Stimulated activated naive CD8-positive, alpha-beta T cell treated with anti-CD3 and anti-CD28 coated beads, Interleukin-15, amount 100 ng/mL, for 72 hours (primary cell): Measurements from ENCODE around the gene BMP7.

ENCODE experiments used
- ATAC-seq: fragments of 150-1000 bp; cut with Tn5 transposase; 2 replicates; pipeline ENCODE4 v1.10.0; 2021; ENCODE audit warnings: mild to moderate bottlenecking, moderate library complexity
- DNase-seq, 2 donors: peaks; one replicate each; pipeline ENCODE4 v3.0.0; 2021 to 2022
- H3K27ac Mint-ChIP-seq, 2 donors: one replicate each; pipeline ENCODE4 v1.8.0; 2022; ENCODE audit warnings: mild to moderate bottlenecking in 2 of 2, mixed read lengths in 2 of 2, moderate library complexity in 2 of 2
- H3K27me3 Mint-ChIP-seq: one replicate; pipeline ENCODE4 v1.8.0; 2022; ENCODE audit warnings: mixed read lengths
- H3K4me1 Mint-ChIP-seq: one replicate; pipeline ENCODE4 v1.8.0; 2022; ENCODE audit warnings: mild to moderate bottlenecking, mixed read lengths
- H3K4me3 Mint-ChIP-seq, 2 donors: one replicate each; pipeline ENCODE4 v1.8.0; 2022; ENCODE audit warnings: mild to moderate bottlenecking in 2 of 2, mixed read lengths in 2 of 2, moderate library complexity in 1 of 2
- H3K9me3 Mint-ChIP-seq, 2 donors: one replicate each; pipeline ENCODE4 v1.8.0; 2022; ENCODE audit warnings: mixed read lengths in 2 of 2

BMP7 gene

GRCh38 chr20:57220337-57221145 is 45.9 kb downstream of the BMP7 start:
- Mint-ChIP-seq H3K4me1 (no peaks in the 10 kb centered on the region), H3K4me3 (no peak overlapping the region), H3K27me3 (peaks cover 7% of the 10 kb centered on the region), H3K27ac (no peak overlapping the region), H3K9me3 (no peaks in the 10 kb centered on the region)
- ATAC-seq (no peak), DNase-seq (no peak)

- DNase-seq (no peak), ATAC-seq (no peak)
- Mint-ChIP-seq H3K4me1 (no peaks in the 10 kb centered on the region), H3K4me3 (no peak overlapping the region), H3K27me3 (peaks cover 12% of the 10 kb centered on the region), H3K27ac (no peak overlapping the region), H3K9me3 (no peaks in the 10 kb centered on the region)
These were observed 47.3 kb downstream of the BMP7 start for GRCh38 chr20:57219071-57219677.

GRCh38 chr20:57218489-57218888 is 48.0 kb downstream of the BMP7 start:
- Mint-ChIP-seq H3K27me3 (peaks cover 8% of the 10 kb centered on the region), H3K27ac (no peak overlapping the region), H3K4me1 (no peaks in the 10 kb centered on the region), H3K9me3 (no peaks in the 10 kb centered on the region), H3K4me3 (no peak overlapping the region)
- no peak for DNase-seq
- no peak for ATAC-seq

- no peaks in the 10 kb centered on the region for H3K9me3 Mint-ChIP-seq
These were observed 48.6 kb downstream of the BMP7 start for GRCh38 chr20:57217802-57218201.

GRCh38 chr20:57216669-57217068 is 49.8 kb downstream of the BMP7 start:
- H3K27me3 Mint-ChIP-seq: peaks cover 26% of the 10 kb centered on the region
- no peak overlapping the region for H3K4me3 Mint-ChIP-seq
- ATAC-seq (no peak), DNase-seq (no peak)
- H3K9me3 Mint-ChIP-seq: no peaks in the 10 kb centered on the region
- no peaks in the 10 kb centered on the region for H3K4me1 Mint-ChIP-seq
- H3K27ac Mint-ChIP-seq: no peak overlapping the region

More at GRCh38 chr20:57217802-57218201, 48.6 kb downstream of the BMP7 start:
- no peak for DNase-seq
- no peaks in the 10 kb centered on the region for H3K4me1 Mint-ChIP-seq
- no peak overlapping the region for H3K27ac Mint-ChIP-seq
- H3K4me3 Mint-ChIP-seq: no peak overlapping the region
- no peak for ATAC-seq
- peaks cover 14% of the 10 kb centered on the region for H3K27me3 Mint-ChIP-seq

- DNase-seq: no peak
- Mint-ChIP-seq H3K4me1 (no peaks in the 10 kb centered on the region), H3K27me3 (peaks cover 33% of the 10 kb centered on the region), H3K27ac (no peak overlapping the region), H3K9me3 (no peaks in the 10 kb centered on the region), H3K4me3 (no peak overlapping the region)
- ATAC-seq: no peak
These were observed 50.5 kb downstream of the BMP7 start for GRCh38 chr20:57215826-57216471.

GRCh38 chr20:57215426-57215825 is 51.0 kb downstream of the BMP7 start:
- Mint-ChIP-seq H3K9me3 (no peaks in the 10 kb centered on the region), H3K27me3 (peaks cover 33% of the 10 kb centered on the region), H3K4me1 (no peaks in the 10 kb centered on the region), H3K27ac (no peak overlapping the region), H3K4me3 (no peak overlapping the region)
- no peak for DNase-seq
- no peak for ATAC-seq

DNA sequence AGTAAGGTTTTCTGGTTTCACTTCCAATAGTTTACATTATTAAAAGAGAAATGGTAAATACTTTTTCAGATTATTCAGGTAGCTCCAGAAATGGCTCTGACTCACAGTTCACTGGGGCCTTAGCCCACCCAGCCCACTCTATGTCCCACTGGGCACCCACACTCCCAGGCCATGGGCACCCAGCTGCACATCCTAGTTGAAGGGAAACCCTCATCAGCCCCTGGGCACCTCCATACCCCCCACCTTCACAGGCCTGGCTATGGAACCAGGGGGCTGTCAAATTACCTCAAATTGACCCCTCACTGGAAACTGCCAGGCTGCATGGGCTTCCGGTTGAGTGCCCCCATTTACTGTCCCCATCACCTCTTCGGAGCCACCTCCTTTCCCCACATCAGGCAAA is 51.5 kb downstream of the BMP7 start:
- no peak overlapping the region for H3K4me3 Mint-ChIP-seq
- peaks cover 33% of the 10 kb centered on the region for H3K27me3 Mint-ChIP-seq
- no peak overlapping the region for H3K27ac Mint-ChIP-seq
- H3K4me1 Mint-ChIP-seq: no peaks in the 10 kb centered on the region
- ATAC-seq (no peak), DNase-seq (no peak)
- H3K9me3 Mint-ChIP-seq: no peaks in the 10 kb centered on the region

GRCh38 chr20:57214427-57214826 is 52.0 kb downstream of the BMP7 start:
- Mint-ChIP-seq H3K4me3 (no peak overlapping the region), H3K9me3 (no peaks in the 10 kb centered on the region), H3K27me3 (peaks cover 33% of the 10 kb centered on the region), H3K27ac (no peak overlapping the region), H3K4me1 (no peaks in the 10 kb centered on the region)
- DNase-seq (no peak), ATAC-seq (no peak)

DNA sequence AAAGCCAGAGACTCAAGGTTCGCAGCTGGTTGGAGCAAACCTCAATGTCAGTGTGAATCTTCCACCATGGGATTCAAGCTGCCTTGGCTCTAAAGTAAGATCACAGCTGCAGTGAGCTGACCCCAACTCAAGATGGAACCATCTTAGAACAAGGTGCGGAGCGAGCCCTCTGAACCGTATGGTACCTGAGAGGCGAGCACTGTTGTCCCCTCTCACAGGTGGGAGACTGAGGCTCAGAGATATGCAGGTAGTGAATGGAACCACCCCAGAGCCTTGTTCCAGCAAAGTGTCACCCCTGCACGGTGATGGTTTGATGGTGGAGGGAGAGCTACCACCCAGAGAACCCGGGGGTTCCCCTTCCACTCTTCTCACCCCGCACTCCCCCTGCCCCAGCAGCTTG is 52.5 kb downstream of the BMP7 start:
- no peak overlapping the region for H3K27ac Mint-ChIP-seq
- no peak for ATAC-seq
- H3K4me3 Mint-ChIP-seq: no peak overlapping the region
- DNase-seq: no peak
- no peaks in the 10 kb centered on the region for H3K4me1 Mint-ChIP-seq
- H3K9me3 Mint-ChIP-seq: no peaks in the 10 kb centered on the region
- peaks cover 33% of the 10 kb centered on the region for H3K27me3 Mint-ChIP-seq

DNA sequence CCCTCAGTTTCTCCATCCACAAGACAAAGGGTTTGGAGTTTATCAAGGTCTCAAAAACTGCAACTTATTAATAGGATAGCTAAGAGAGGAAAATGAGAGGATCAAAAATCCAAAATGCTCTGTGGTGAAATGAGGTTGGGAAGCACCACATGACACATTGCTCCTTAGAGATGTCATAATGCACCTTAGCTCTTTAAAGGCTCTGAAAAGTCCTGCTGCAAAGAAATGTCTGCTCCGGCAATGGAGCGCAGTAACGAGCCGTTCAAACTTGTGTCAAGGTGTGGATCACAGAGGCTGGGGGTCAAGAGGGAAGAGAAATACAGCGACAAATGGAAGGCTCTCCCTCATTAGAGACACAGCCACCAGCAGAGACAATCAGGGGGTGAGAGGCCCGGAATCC is 53.1 kb downstream of the BMP7 start:
- no peak overlapping the region for H3K4me3 Mint-ChIP-seq
- no peaks in the 10 kb centered on the region for H3K4me1 Mint-ChIP-seq
- no peak for DNase-seq
- H3K27me3 Mint-ChIP-seq: peaks cover 33% of the 10 kb centered on the region
- H3K9me3 Mint-ChIP-seq: no peaks in the 10 kb centered on the region
- no peak overlapping the region for H3K27ac Mint-ChIP-seq
- ATAC-seq: no peak

- H3K4me1 Mint-ChIP-seq: no peaks in the 10 kb centered on the region
- H3K27me3 Mint-ChIP-seq: peaks cover 33% of the 10 kb centered on the region
- no peaks in the 10 kb centered on the region for H3K9me3 Mint-ChIP-seq
- H3K27ac Mint-ChIP-seq: no peak overlapping the region
- no peak for ATAC-seq
- no peak overlapping the region for H3K4me3 Mint-ChIP-seq
- no peak for DNase-seq
These were observed 53.7 kb downstream of the BMP7 start for GRCh38 chr20:57212534-57213276.

DNA sequence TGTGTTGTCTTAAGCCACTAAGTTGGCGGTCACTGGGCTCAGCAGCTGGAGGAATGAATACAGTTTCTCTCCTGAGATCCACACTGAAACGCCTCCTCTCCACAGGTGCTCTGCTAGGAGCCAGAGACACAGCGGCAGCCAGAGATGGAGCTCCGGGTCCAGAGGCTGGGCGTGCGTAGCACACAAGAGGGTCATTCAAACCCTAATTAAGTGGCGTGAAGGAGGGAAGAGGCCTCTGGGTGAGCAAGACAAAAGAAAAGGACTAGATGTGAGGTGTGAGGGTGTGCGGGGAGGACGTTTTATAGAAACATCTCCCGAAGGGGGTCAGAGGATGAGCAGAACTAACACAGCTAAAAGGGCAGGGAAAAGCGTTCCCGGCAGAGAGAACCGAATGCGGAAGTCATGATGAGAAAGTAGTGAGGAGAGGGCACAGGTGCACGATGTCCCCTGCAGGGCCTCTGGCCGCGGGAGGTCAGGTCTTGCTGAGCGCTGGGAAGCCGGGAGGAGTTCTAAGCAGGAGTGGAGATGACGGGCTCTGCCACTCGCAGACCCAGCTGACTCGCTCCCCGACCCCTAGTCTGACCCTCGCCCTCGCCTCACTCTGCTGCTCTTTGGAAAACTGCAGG is 54.4 kb downstream of the BMP7 start:
- Mint-ChIP-seq H3K4me3 (no peak overlapping the region), H3K27ac (no peak overlapping the region), H3K27me3 (peaks cover 33% of the 10 kb centered on the region), H3K4me1 (no peaks in the 10 kb centered on the region), H3K9me3 (peaks cover 3 to 5% of the 10 kb centered on the region in 2 donors)
- DNase-seq (no peak), ATAC-seq (no peak)

GRCh38 chr20:57211406-57211805 is 55.0 kb downstream of the BMP7 start:
- ATAC-seq (no peak), DNase-seq (no peak)
- H3K27ac Mint-ChIP-seq: no peak overlapping the region
- peaks cover 33% of the 10 kb centered on the region for H3K27me3 Mint-ChIP-seq
- peaks cover 5 to 8% of the 10 kb centered on the region in 2 donors for H3K9me3 Mint-ChIP-seq
- no peak overlapping the region for H3K4me3 Mint-ChIP-seq
- H3K4me1 Mint-ChIP-seq: no peaks in the 10 kb centered on the region

DNA sequence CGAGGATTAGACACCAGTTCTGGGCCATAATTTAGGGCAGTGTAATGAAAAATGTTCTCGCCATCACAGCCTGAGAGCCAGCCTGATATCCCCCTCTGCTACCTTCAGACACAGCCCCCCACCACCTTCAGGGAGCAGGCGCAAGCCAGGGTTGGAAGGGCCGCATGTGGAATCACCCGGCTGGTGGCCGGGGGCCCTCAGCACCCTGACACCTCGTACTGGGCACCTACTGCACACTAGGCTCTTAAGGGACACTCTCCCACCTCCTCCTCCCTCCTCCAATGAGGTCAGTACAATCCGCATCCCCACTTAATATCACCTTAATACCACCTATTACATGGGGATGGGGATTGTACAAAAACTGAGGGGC is 55.5 kb downstream of the BMP7 start:
- no peak overlapping the region for H3K27ac Mint-ChIP-seq
- H3K4me1 Mint-ChIP-seq: no peaks in the 10 kb centered on the region
- H3K27me3 Mint-ChIP-seq: peaks cover 33% of the 10 kb centered on the region
- ATAC-seq: no peak
- DNase-seq: no peak
- no peak overlapping the region for H3K4me3 Mint-ChIP-seq
- peaks cover 5 to 8% of the 10 kb centered on the region in 2 donors for H3K9me3 Mint-ChIP-seq
